22Rv1 (cell line): ENCODE data around the gene NME5.

Experiments used
- ZFX ChIP-seq: fragments of 450-650 bp; IDR thresholded peaks from 2 replicates; pipeline ENCODE4 v1.6.1; 2017; ENCODE audit warnings: antibody characterized with exemption, borderline replicate concordance
- TF ChIP-seq, protein P1 (sequence below): fragments of 450-650 bp; IDR thresholded peaks from 2 replicates; pipeline ENCODE4 v1.5.1; 2017; ENCODE audit warnings: mild to moderate bottlenecking

DNA sequence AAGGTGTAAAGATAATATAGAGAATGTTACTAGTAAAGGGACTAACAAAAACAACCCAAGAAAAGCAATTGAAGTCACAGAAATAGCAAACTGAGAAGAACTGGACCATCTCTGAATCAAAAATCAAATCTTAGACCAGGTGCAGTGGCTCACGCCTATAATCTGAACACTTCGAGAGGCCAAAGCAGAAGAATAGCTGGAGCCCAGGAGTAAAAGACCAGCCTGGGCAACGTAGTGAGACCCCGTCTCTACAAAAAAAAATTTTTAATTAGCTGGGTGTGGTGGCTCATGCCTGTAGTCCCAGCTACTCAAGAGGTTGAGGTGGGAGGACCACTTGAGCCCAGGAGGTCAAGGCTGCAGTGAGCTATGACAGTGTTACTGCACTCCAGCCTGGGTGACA is 28.0 kb downstream of the NME5 start:
- TF ChIP-seq, protein P1, sequence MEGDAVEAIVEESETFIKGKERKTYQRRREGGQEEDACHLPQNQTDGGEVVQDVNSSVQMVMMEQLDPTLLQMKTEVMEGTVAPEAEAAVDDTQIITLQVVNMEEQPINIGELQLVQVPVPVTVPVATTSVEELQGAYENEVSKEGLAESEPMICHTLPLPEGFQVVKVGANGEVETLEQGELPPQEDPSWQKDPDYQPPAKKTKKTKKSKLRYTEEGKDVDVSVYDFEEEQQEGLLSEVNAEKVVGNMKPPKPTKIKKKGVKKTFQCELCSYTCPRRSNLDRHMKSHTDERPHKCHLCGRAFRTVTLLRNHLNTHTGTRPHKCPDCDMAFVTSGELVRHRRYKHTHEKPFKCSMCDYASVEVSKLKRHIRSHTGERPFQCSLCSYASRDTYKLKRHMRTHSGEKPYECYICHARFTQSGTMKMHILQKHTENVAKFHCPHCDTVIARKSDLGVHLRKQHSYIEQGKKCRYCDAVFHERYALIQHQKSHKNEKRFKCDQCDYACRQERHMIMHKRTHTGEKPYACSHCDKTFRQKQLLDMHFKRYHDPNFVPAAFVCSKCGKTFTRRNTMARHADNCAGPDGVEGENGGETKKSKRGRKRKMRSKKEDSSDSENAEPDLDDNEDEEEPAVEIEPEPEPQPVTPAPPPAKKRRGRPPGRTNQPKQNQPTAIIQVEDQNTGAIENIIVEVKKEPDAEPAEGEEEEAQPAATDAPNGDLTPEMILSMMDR = no peak
- TF ChIP-seq ZFX = no peak
